CD4-positive, CD25-positive, alpha-beta regulatory T cell (primary cell): ENCODE measurements around the gene KITLG. TPM values are rescaled to one million over a fixed set of nuclear protein-coding genes. Genes with fewer than 3 reads are reported as not detected.

ENCODE experiments used
- ATAC-seq, 2 donors: fragments of 150-1000 bp; cut with Tn5 transposase; one replicate each; pipeline ENCODE4 v1.10.0; 2021; ENCODE audit warnings: low read depth in 2 of 2, moderate number of reproducible peaks in 2 of 2, moderate library complexity in 1 of 2
- DNase-seq, 3 donors: peaks; one replicate each; pipeline versions ENCODE4 v3.0.0 to v3.0.0-alpha.2; 2012 to 2022; ENCODE audit warnings: mixed read lengths in 1 of 3
- H3K27ac ChIP-seq: one replicate; pipeline ENCODE4 v1.7.0; 2013; ENCODE audit warnings: mild to moderate bottlenecking, low read length; ENCODE audit not compliant: insufficient read depth, poor library complexity, severe bottlenecking
- H3K27me3 ChIP-seq: one replicate; pipeline ENCODE4 v1.7.0; 2013; ENCODE audit warnings: low read length; ENCODE audit not compliant: control insufficient read depth, insufficient read depth
- H3K36me3 ChIP-seq: one replicate; pipeline ENCODE4 v1.7.0; 2013; ENCODE audit warnings: mild to moderate bottlenecking, low read length, moderate library complexity; ENCODE audit not compliant: control insufficient read depth, insufficient read depth
- H3K4me1 ChIP-seq: 2 replicates; pipeline ENCODE4 v1.7.0; 2013; ENCODE audit warnings: mild to moderate bottlenecking, low read length; ENCODE audit not compliant: insufficient read depth, control insufficient read depth, poor library complexity, severe bottlenecking
- H3K4me3 ChIP-seq: one replicate; pipeline ENCODE4 v1.7.0; 2013; ENCODE audit warnings: low read depth, mild to moderate bottlenecking, low read length, moderate library complexity
- H3K9me3 ChIP-seq, 2 experiments: 1 replicate in 1 of 2; 2 replicates in 1 of 2; pipeline ENCODE4 v1.7.0; 2013; ENCODE audit warnings: low read length in 2 of 2, mild to moderate bottlenecking in 1 of 2, moderate library complexity in 1 of 2; ENCODE audit not compliant: control insufficient read depth in 2 of 2
- H3K27ac Mint-ChIP-seq, 3 donors: one replicate each; pipeline ENCODE4 v1.8.0; 2020 to 2022; ENCODE audit warnings: mild to moderate bottlenecking in 3 of 3, mixed read lengths in 3 of 3, moderate library complexity in 2 of 3
- H3K27me3 Mint-ChIP-seq: one replicate; pipeline ENCODE4 v1.8.0; 2022; ENCODE audit warnings: mild to moderate bottlenecking, mixed read lengths
- H3K36me3 Mint-ChIP-seq: one replicate; pipeline ENCODE4 v1.8.0; 2020; ENCODE audit warnings: mixed read lengths
- H3K4me1 Mint-ChIP-seq, 4 donors: one replicate each; pipeline ENCODE4 v1.8.0; 2020 to 2022; ENCODE audit warnings: mixed read lengths in 4 of 4, mild to moderate bottlenecking in 1 of 4
- H3K4me3 Mint-ChIP-seq, 4 donors: one replicate each; pipeline ENCODE4 v1.8.0; 2020 to 2022; ENCODE audit warnings: mild to moderate bottlenecking in 4 of 4, mixed read lengths in 4 of 4, moderate library complexity in 3 of 4
- H3K9me3 Mint-ChIP-seq, 7 donors: one replicate each; pipeline ENCODE4 v1.8.0; 2020 to 2022; ENCODE audit warnings: mixed read lengths in 7 of 7, mild to moderate bottlenecking in 3 of 7, moderate library complexity in 2 of 7
- polyA plus RNA-seq, 4 donors: library from polyadenylated mRNA; unstranded; fragments of 300-500 nt; fragmentation: Illumina TruSeq; gene quantifications; one replicate each; pipeline ENCODE4 v1.2.3, GENCODE V29; 2021
- total RNA-seq: library from RNA; stranded (reverse); gene quantifications from one replicate; pipeline ENCODE4 v1.2.3, GENCODE V29; 2022

Gene KITLG
- total and polyA plus RNA-seq, 5 donors from 2014 or later, result not detected

DNA sequence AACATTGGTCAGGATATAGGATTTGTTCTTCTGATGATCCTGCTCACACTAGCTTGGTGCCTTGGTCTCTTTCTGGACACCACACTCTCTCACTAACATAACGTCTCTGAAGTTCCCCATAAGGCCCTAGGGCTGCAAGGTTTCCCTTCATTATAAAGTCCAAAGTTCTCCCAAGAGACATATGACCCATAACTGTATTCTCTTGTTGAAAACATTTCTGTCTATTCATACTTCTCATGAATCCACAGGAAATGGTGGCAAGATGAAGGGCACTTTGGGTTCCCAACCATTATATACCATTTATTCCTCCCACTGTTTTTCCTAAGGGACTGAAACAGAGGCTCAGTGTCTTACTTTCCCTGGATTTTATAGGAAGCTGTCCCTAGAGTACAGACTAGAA lies 37.1 kb upstream of the KITLG start:
- H3K36me3 ChIP-seq, result no peaks in the 10 kb centered on the region
- H3K27ac Mint-ChIP-seq, result no peak overlapping the region
- no peaks in the 10 kb centered on the region for H3K36me3 Mint-ChIP-seq
- H3K27me3 Mint-ChIP-seq, result no peaks in the 10 kb centered on the region
- no peaks in the 10 kb centered on the region for H3K4me1 Mint-ChIP-seq
- no peak overlapping the region for H3K4me3 ChIP-seq
- H3K27me3 ChIP-seq, result no peaks in the 10 kb centered on the region
- H3K4me3 Mint-ChIP-seq, result no peak overlapping the region
- DNase-seq (no peak), ATAC-seq (no peak)
- H3K9me3 Mint-ChIP-seq, result peaks cover 0 to 9% (median 7%) of the 10 kb centered on the region in 7 donors
- H3K27ac ChIP-seq, result no peak overlapping the region
- H3K9me3 ChIP-seq, result no peaks in the 10 kb centered on the region
- no peaks in the 10 kb centered on the region for H3K4me1 ChIP-seq

DNA sequence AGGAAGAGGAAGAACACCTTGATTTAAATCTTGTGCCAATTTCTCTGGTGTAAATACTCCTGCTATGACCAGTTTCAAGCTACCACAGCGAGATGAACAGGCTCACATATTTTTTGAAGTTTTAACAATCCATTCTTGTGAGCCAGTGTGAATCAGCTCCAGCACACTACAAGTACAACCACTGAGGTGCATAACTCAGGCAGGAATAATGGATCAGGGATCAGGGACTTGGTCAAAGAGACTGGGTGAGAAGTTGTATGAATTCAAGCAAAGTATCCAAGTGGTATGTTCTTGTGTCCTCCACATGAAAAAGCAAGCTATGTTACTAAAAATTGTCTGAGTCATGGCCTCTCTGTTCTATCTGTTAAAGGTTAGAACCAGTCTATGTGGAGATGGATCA lies 35.2 kb upstream of the KITLG start:
- H3K27me3 Mint-ChIP-seq, result no peaks in the 10 kb centered on the region
- no peak overlapping the region for H3K27ac ChIP-seq
- H3K4me3 Mint-ChIP-seq, result no peak overlapping the region
- no peak overlapping the region for H3K27ac Mint-ChIP-seq
- no peak overlapping the region for H3K4me3 ChIP-seq
- H3K4me1 Mint-ChIP-seq, result no peaks in the 10 kb centered on the region
- DNase-seq (no peak), ATAC-seq (no peak)
- H3K36me3 Mint-ChIP-seq, result no peaks in the 10 kb centered on the region
- H3K9me3 Mint-ChIP-seq, result peaks cover 0 to 14% (median 6%) of the 10 kb centered on the region in 7 donors
- H3K4me1 ChIP-seq, result no peaks in the 10 kb centered on the region
- H3K36me3 ChIP-seq, result no peaks in the 10 kb centered on the region
- no peaks in the 10 kb centered on the region for H3K27me3 ChIP-seq
- H3K9me3 ChIP-seq, result no peaks in the 10 kb centered on the region

GRCh38 chr12:88604646-88605045 lies 24.4 kb upstream of the KITLG start:
- no peak overlapping the region for H3K27ac ChIP-seq
- H3K9me3 Mint-ChIP-seq, result peaks cover 3 to 19% (median 9%) of the 10 kb centered on the region in 7 donors
- H3K27me3 Mint-ChIP-seq, result no peaks in the 10 kb centered on the region
- no peaks in the 10 kb centered on the region for H3K27me3 ChIP-seq
- H3K27ac Mint-ChIP-seq, result no peak overlapping the region
- DNase-seq (no peak), ATAC-seq (no peak)
- no peaks in the 10 kb centered on the region for H3K36me3 ChIP-seq
- no peaks in the 10 kb centered on the region for H3K36me3 Mint-ChIP-seq
- peaks cover 0 to 2% of the 10 kb centered on the region in 2 experiments for H3K9me3 ChIP-seq
- H3K4me3 ChIP-seq, result no peak overlapping the region
- no peaks in the 10 kb centered on the region for H3K4me1 ChIP-seq
- H3K4me1 Mint-ChIP-seq, result no peaks in the 10 kb centered on the region
- no peak overlapping the region for H3K4me3 Mint-ChIP-seq

DNA sequence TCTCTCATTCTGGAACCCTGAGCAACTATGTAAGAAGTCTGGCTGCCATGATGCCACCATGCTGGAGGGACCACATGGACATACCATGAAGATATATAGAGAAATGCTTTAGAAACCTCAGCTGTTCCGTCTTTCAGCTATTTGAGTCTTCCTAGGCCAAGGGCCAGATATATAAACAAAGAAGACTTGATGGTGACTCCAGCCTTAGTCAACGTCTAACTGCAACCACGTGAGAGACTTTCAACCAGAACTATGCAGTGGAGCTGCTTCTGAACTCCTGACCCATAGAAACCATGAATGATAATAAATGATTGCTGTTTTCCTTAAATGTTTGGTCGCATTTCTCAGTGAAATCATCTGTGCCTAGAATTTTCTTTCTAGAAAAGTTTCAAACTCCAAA lies 20.0 kb upstream of the KITLG start:
- H3K36me3 Mint-ChIP-seq, result no peaks in the 10 kb centered on the region

GRCh38 chr12:88597365-88597764 lies 17.1 kb upstream of the KITLG start:
- Histone ChIP-seq H3K4me3 (no peak overlapping the region), H3K27me3 (no peaks in the 10 kb centered on the region), H3K36me3 (no peaks in the 10 kb centered on the region), H3K27ac (no peak overlapping the region), H3K9me3 (no peaks in the 10 kb centered on the region), H3K4me1 (no peaks in the 10 kb centered on the region)
- Mint-ChIP-seq H3K27ac (no peak overlapping the region), H3K4me1 (no peaks in the 10 kb centered on the region), H3K36me3 (no peaks in the 10 kb centered on the region), H3K27me3 (no peaks in the 10 kb centered on the region), H3K4me3 (no peak overlapping the region), H3K9me3 (peaks cover 0 to 5% (median 2%) of the 10 kb centered on the region in 7 donors)
- ATAC-seq, result no peak
- DNase-seq, result no peak

More for the DNA sequence above, 20.0 kb upstream of the KITLG start:
- Histone ChIP-seq H3K4me1 (no peaks in the 10 kb centered on the region), H3K27me3 (no peaks in the 10 kb centered on the region), H3K27ac (no peak overlapping the region), H3K4me3 (no peak overlapping the region), H3K36me3 (no peaks in the 10 kb centered on the region), H3K9me3 (peaks cover 0 to 2% of the 10 kb centered on the region in 2 experiments)
- Mint-ChIP-seq H3K9me3 (peaks cover 0 to 5% (median 2%) of the 10 kb centered on the region in 7 donors), H3K4me3 (no peak overlapping the region), H3K27me3 (no peaks in the 10 kb centered on the region), H3K4me1 (no peaks in the 10 kb centered on the region), H3K27ac (no peak overlapping the region)
- ATAC-seq, result no peak
- DNase-seq, result no peak

DNA sequence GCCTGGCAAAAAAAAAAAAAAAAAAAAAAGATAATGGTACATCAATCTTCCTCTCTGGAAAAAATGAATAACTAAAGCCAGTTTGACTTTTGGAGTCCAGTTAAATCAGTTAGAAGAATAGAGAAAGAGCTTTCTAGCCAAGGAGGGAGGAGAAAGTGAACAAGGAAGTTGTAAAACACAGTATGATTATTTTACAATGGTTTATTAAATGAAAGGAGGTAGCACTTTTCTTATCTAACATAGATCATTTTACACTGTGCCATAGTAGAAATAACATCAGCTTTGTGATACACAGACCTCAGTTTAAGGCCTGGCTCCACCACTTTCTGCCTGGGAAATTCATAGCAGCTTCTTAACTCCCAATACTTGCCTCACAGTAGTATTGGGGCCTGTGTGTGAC lies 15.4 kb upstream of the KITLG start:
- no peak for DNase-seq
- Histone ChIP-seq H3K9me3 (no peaks in the 10 kb centered on the region), H3K4me1 (no peaks in the 10 kb centered on the region), H3K4me3 (no peak overlapping the region), H3K27ac (no peak overlapping the region), H3K36me3 (no peaks in the 10 kb centered on the region), H3K27me3 (no peaks in the 10 kb centered on the region)
- Mint-ChIP-seq H3K4me3 (no peak overlapping the region), H3K9me3 (peaks cover 0 to 5% (median 2%) of the 10 kb centered on the region in 7 donors), H3K27ac (no peak overlapping the region), H3K4me1 (no peaks in the 10 kb centered on the region), H3K27me3 (no peaks in the 10 kb centered on the region), H3K36me3 (no peaks in the 10 kb centered on the region)
- no peak for ATAC-seq

GRCh38 chr12:88594780-88595179 lies 14.5 kb upstream of the KITLG start:
- H3K9me3 Mint-ChIP-seq, result peaks cover 0 to 6% (median 1%) of the 10 kb centered on the region in 7 donors

GRCh38 chr12:88591343-88591742 lies 11.1 kb upstream of the KITLG start:
- Mint-ChIP-seq H3K27me3 (no peaks in the 10 kb centered on the region), H3K4me3 (no peak overlapping the region), H3K4me1 (no peaks in the 10 kb centered on the region), H3K9me3 (peaks cover 0 to 15% (median 4%) of the 10 kb centered on the region in 7 donors), H3K27ac (no peak overlapping the region), H3K36me3 (no peaks in the 10 kb centered on the region)
- H3K4me3 ChIP-seq, result no peak overlapping the region
- peaks cover 2 to 10% of the 10 kb centered on the region in 2 experiments for H3K9me3 ChIP-seq
- no peaks in the 10 kb centered on the region for H3K4me1 ChIP-seq
- H3K27ac ChIP-seq, result no peak overlapping the region
- no peaks in the 10 kb centered on the region for H3K27me3 ChIP-seq
- ATAC-seq (no peak), DNase-seq (no peak)
- no peaks in the 10 kb centered on the region for H3K36me3 ChIP-seq

More at GRCh38 chr12:88594780-88595179, 14.5 kb upstream of the KITLG start:
- Mint-ChIP-seq H3K4me3 (no peak overlapping the region), H3K4me1 (no peaks in the 10 kb centered on the region), H3K36me3 (no peaks in the 10 kb centered on the region), H3K27me3 (no peaks in the 10 kb centered on the region), H3K27ac (no peak overlapping the region)
- H3K9me3 ChIP-seq, result no peaks in the 10 kb centered on the region
- H3K27me3 ChIP-seq, result no peaks in the 10 kb centered on the region
- no peaks in the 10 kb centered on the region for H3K36me3 ChIP-seq
- no peak overlapping the region for H3K4me3 ChIP-seq
- H3K4me1 ChIP-seq, result no peaks in the 10 kb centered on the region
- ATAC-seq (no peak), DNase-seq (no peak)
- no peak overlapping the region for H3K27ac ChIP-seq
